BJ (cell line): Measurements from ENCODE around the gene MSLN. TPM values are rescaled to one million over a fixed set of nuclear protein-coding genes. Genes with fewer than 3 reads are reported as not detected.

Experiments used
- CTCF ChIA-PET: fragments of 350-600 bp; formaldehyde crosslinking; extraction: SDS; loops from one replicate; lab custom pipeline; 2021; ENCODE audit warnings: antibody characterized with exemption, inconsistent platforms; lab: Yijun Ruan, JAX
- POLR2A ChIA-PET: fragments of 300-600 bp; sonication (Branson Sonifier 250); formaldehyde crosslinking; extraction: SDS; loops from one replicate; lab custom pipeline; 2021; ENCODE audit warnings: antibody characterized with exemption; lab: Charles Lee
- DNase-seq: peaks from one replicate; pipeline ENCODE4 v3.0.0-alpha.2; 2011; ENCODE audit warnings: low read depth
- H3K27me3 ChIP-seq: 2 replicates; pipeline ENCODE4 v1.6.0; 2011; ENCODE audit warnings: low read length; ENCODE audit not compliant: control insufficient read depth, insufficient read depth
- H3K36me3 ChIP-seq: 2 replicates; pipeline ENCODE4 v1.5.1; 2011; ENCODE audit warnings: low read length; ENCODE audit not compliant: control insufficient read depth, insufficient read depth
- H3K4me3 ChIP-seq: 2 replicates; pipeline ENCODE4 v1.5.1; 2011; ENCODE audit warnings: low read depth, mild to moderate bottlenecking, control low read depth, low read length
- CTCF ChIP-seq: IDR thresholded peaks from 2 replicates; pipeline ENCODE4 v1.5.1; 2011; ENCODE audit warnings: low read depth, mild to moderate bottlenecking, control low read depth, inconsistent platforms, low read length, moderate library complexity; ENCODE audit not compliant: insufficient read depth
- polyA plus RNA-seq: library from polyadenylated mRNA; depleted of rRNA; stranded (reverse); fragments of >200 nt; gene quantifications from 2 replicates; pipeline ENCODE4 v1.2.3, GENCODE V29; 2011

Gene MSLN
- polyA plus RNA-seq, 1 experiment = 0.67 TPM

- no peak for TF ChIP-seq CTCF
- H3K4me3 ChIP-seq = no peak overlapping the region
- ChIA-PET CTCF (no interaction called here), POLR2A (no interaction called here)
- no peaks in the 10 kb centered on the region for H3K36me3 ChIP-seq
- H3K27me3 ChIP-seq = no peaks in the 10 kb centered on the region
- DNase-seq = no peak
These were observed 3.7 kb downstream of the MSLN start for GRCh38 chr16:764184-764750.

GRCh38 chr16:764848-765487 lies 4.4 kb downstream of the MSLN start:
- H3K4me3 ChIP-seq = no peak overlapping the region
- CTCF ChIA-PET = no interaction called here

GRCh38 chr16:765488-765865 lies 4.9 kb downstream of the MSLN start:
- no peak for TF ChIP-seq CTCF
- no peak for DNase-seq
- POLR2A ChIA-PET = no interaction called here
- Histone ChIP-seq H3K4me3 (no peak overlapping the region), H3K36me3 (no peaks in the 10 kb centered on the region), H3K27me3 (no peaks in the 10 kb centered on the region)
- CTCF ChIA-PET = no interaction called here

More at GRCh38 chr16:764848-765487, 4.4 kb downstream of the MSLN start:
- no peak for TF ChIP-seq CTCF
- Histone ChIP-seq H3K36me3 (no peaks in the 10 kb centered on the region), H3K27me3 (no peaks in the 10 kb centered on the region)
- DNase-seq = no peak
- POLR2A ChIA-PET = no interaction called here

GRCh38 chr16:766008-766819 lies 5.7 kb downstream of the MSLN start:
- H3K36me3 ChIP-seq = no peaks in the 10 kb centered on the region
- no peak for DNase-seq
- no peaks in the 10 kb centered on the region for H3K27me3 ChIP-seq
- H3K4me3 ChIP-seq = no peak overlapping the region
- CTCF ChIA-PET = no interaction called here
- TF ChIP-seq CTCF = no peak
- POLR2A ChIA-PET = no interaction called here
